OCI-LY3 (cell line): Measurements from ENCODE around the gene ECSCR.

ENCODE experiments used
- H2AFZ ChIP-seq: fragments of 200-600, 300-600 bp; shearing (Covaris generic); 2 replicates; pipeline ENCODE4 v1.6.0; 2014; ENCODE audit warnings: antibody characterized with exemption, low read depth, low read length
- H3K27ac ChIP-seq: fragments of 200-600, 300-600 bp; sonication (generic); 2 replicates; pipeline ENCODE4 v1.5.1; 2014; ENCODE audit warnings: mild to moderate bottlenecking, low read length, moderate library complexity, mixed read lengths
- H3K27me3 ChIP-seq: fragments of 200-600, 300-600 bp; sonication (generic); 2 replicates; pipeline ENCODE4 v1.6.1; 2014; ENCODE audit warnings: low read depth, low read length, mixed read lengths
- H3K36me3 ChIP-seq: fragments of 200-600, 300-600 bp; sonication (generic); replicated peaks from 2 replicates; pipeline ENCODE3; 2014; ENCODE audit warnings: low read depth, low read length, mixed read lengths
- H3K4me1 ChIP-seq: fragments of 300-600, 200-600 bp; sonication (generic); 2 replicates; pipeline ENCODE4 v1.6.1; 2014; ENCODE audit warnings: low read length, mixed read lengths
- H3K4me2 ChIP-seq: fragments of 200-600, 300-600 bp; sonication (generic); 2 replicates; pipeline ENCODE4 v1.6.1; 2014; ENCODE audit warnings: low read length, mixed read lengths
- H3K4me3 ChIP-seq: fragments of 300-600, 200-600 bp; sonication (generic); 2 replicates; pipeline ENCODE4 v1.5.1; 2014; ENCODE audit warnings: antibody characterized with exemption, mild to moderate bottlenecking, low read length, moderate library complexity
- H3K79me2 ChIP-seq: fragments of 300-600, 200-600 bp; shearing (Covaris generic); 2 replicates; pipeline ENCODE4 v1.6.1; 2014; ENCODE audit warnings: mild to moderate bottlenecking, low read length, mixed read lengths
- H3K9ac ChIP-seq: fragments of 300-600, 200-600 bp; shearing (Covaris generic); 2 replicates; pipeline ENCODE4 v1.6.0; 2014; ENCODE audit warnings: mild to moderate bottlenecking, low read length, moderate library complexity
- H3K9me3 ChIP-seq: fragments of 200-600, 300-600 bp; shearing (Covaris generic); 2 replicates; pipeline ENCODE4 v1.6.1; 2014; ENCODE audit warnings: low read length, mixed read lengths; ENCODE audit not compliant: insufficient read depth
- H4K20me1 ChIP-seq: fragments of 200-600, 300-600 bp; sonication (generic); 2 replicates; pipeline ENCODE4 v1.6.1; 2016; ENCODE audit warnings: low read length, mixed read lengths; ENCODE audit not compliant: insufficient read depth
- EZH2phosphoT487 ChIP-seq: fragments of 200-600 bp; shearing (Covaris generic); IDR thresholded peaks from 2 replicates; pipeline ENCODE4 v1.6.1; 2018; ENCODE audit warnings: antibody characterized with exemption, mixed run types, low read depth
- TF ChIP-seq, protein P1 (sequence below): fragments of 200-600, 300-600 bp; sonication (generic); IDR thresholded peaks from 2 replicates; pipeline ENCODE4 v1.5.1; 2014; ENCODE audit warnings: antibody characterized with exemption, low read length, low read depth

ECSCR gene

DNA sequence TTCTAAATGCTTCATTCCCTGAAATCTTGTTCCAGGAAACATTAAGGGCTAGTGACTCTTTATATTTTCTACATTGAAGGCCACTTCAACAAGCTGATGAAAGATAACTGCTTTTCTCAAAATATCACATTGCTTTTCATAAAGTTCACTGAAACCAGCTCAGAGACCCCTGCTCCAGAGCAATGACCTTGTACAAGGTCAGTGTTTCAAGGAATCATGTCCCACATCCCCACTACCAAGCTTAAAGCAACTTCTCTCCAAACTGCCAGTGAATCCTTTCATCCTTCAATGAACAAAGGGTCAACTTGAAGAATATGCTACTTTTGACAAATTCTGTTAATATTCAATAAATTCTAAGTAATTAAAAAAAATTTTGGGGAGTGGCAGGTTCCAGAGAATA lies 46.7 kb downstream of the ECSCR start:
- no peaks in the 10 kb centered on the region for H3K36me3 ChIP-seq
- no peak overlapping the region for H3K4me2 ChIP-seq
- H3K4me1 ChIP-seq, result no peaks in the 10 kb centered on the region
- H3K27ac ChIP-seq, result no peak overlapping the region
- no peaks in the 10 kb centered on the region for H3K27me3 ChIP-seq
- H3K4me3 ChIP-seq, result no peak overlapping the region
- H3K79me2 ChIP-seq, result no peaks in the 10 kb centered on the region
- TF ChIP-seq, protein P1, sequence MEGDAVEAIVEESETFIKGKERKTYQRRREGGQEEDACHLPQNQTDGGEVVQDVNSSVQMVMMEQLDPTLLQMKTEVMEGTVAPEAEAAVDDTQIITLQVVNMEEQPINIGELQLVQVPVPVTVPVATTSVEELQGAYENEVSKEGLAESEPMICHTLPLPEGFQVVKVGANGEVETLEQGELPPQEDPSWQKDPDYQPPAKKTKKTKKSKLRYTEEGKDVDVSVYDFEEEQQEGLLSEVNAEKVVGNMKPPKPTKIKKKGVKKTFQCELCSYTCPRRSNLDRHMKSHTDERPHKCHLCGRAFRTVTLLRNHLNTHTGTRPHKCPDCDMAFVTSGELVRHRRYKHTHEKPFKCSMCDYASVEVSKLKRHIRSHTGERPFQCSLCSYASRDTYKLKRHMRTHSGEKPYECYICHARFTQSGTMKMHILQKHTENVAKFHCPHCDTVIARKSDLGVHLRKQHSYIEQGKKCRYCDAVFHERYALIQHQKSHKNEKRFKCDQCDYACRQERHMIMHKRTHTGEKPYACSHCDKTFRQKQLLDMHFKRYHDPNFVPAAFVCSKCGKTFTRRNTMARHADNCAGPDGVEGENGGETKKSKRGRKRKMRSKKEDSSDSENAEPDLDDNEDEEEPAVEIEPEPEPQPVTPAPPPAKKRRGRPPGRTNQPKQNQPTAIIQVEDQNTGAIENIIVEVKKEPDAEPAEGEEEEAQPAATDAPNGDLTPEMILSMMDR, result no peak
- TF ChIP-seq EZH2phosphoT487, result no peak
- H3K9ac ChIP-seq, result no peak overlapping the region
- no peaks in the 10 kb centered on the region for H4K20me1 ChIP-seq
- H2AFZ ChIP-seq, result no peak overlapping the region
- no peaks in the 10 kb centered on the region for H3K9me3 ChIP-seq

DNA sequence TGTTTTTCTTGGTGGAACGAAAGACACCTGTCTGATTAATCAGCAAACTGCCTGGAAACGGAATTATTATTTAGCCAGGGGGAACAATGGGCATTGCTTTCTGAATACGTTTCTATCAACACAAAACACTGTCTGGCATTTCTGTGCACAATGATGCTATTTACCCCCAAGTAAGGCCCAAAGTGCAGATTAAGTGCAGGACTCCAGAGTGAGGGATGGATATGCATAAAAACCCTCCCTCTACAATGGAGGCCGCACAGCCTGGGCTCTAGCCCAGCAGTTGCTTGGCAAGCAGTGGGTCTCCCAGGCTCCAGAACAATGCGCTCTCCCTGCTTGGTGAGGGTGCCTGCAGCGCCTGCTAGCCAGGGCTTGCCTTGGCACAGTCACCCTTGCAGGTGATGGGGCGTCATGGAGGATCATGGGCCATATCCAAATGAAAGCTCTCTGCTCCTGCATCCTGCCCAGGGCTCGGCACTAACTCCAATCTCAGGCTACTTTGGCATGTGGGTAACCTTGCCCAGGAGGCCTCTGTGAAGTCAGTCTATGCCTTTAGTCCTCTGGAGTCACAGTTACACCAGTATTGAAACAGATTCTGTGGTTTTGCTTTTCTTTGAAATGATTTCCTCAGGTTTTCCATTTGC lies 47.2 kb downstream of the ECSCR start:
- no peaks in the 10 kb centered on the region for H3K36me3 ChIP-seq
- no peak overlapping the region for H3K9ac ChIP-seq
- no peaks in the 10 kb centered on the region for H3K9me3 ChIP-seq
- no peak overlapping the region for H3K27ac ChIP-seq
- no peak overlapping the region for H3K4me2 ChIP-seq
- no peaks in the 10 kb centered on the region for H3K27me3 ChIP-seq
- H2AFZ ChIP-seq, result no peak overlapping the region
- TF ChIP-seq, protein P1, result no peak
- TF ChIP-seq EZH2phosphoT487, result no peak
- H3K79me2 ChIP-seq, result no peaks in the 10 kb centered on the region
- H3K4me3 ChIP-seq, result no peak overlapping the region
- no peaks in the 10 kb centered on the region for H4K20me1 ChIP-seq
- H3K4me1 ChIP-seq, result peaks cover under 1% of the 10 kb centered on the region

GRCh38 chr5:139414581-139415130 lies 47.9 kb downstream of the ECSCR start:
- Histone ChIP-seq H3K4me3 (no peak overlapping the region), H3K4me2 (no peak overlapping the region), H3K27ac (no peak overlapping the region), H3K36me3 (no peaks in the 10 kb centered on the region), H2AFZ (no peak overlapping the region), H3K27me3 (no peaks in the 10 kb centered on the region), H3K4me1 (peaks cover 7% of the 10 kb centered on the region), H4K20me1 (no peaks in the 10 kb centered on the region), H3K9me3 (no peaks in the 10 kb centered on the region), H3K79me2 (no peaks in the 10 kb centered on the region), H3K9ac (no peak overlapping the region)
- no peak for TF ChIP-seq EZH2phosphoT487
- TF ChIP-seq, protein P1, result no peak

DNA sequence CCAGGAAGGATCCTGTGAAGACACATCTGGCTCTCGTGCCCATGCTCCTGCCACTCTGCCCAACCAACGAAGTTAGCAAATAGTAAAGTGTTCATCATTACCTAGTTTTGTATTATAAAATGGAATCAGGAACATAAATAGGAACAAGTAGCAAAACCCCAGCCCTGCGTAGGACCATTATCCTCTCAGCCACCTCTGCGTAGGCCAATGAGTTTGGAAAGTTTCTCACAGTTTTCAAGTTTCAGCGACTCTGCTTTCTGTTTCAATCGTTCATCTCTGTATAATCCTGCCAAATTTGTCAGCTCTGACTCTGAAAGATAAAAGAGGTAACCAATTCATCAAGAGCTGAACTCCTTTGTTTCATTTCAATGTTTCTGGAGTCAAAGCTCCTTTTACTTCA lies 48.6 kb downstream of the ECSCR start:
- no peak overlapping the region for H2AFZ ChIP-seq
- TF ChIP-seq, protein P1, result no peak
- no peak for TF ChIP-seq EZH2phosphoT487
- no peaks in the 10 kb centered on the region for H4K20me1 ChIP-seq
- H3K27ac ChIP-seq, result no peak overlapping the region
- no peaks in the 10 kb centered on the region for H3K79me2 ChIP-seq
- H3K9me3 ChIP-seq, result no peaks in the 10 kb centered on the region
- peaks cover 14% of the 10 kb centered on the region for H3K4me1 ChIP-seq
- H3K36me3 ChIP-seq, result no peaks in the 10 kb centered on the region
- H3K4me2 ChIP-seq, result no peak overlapping the region
- H3K4me3 ChIP-seq, result no peak overlapping the region
- no peaks in the 10 kb centered on the region for H3K27me3 ChIP-seq
- H3K9ac ChIP-seq, result no peak overlapping the region
